Tibial artery (tissue), 4 donors: ENCODE measurements around the gene ZNF469.

Experiments used
- DNase-seq, 2 donors: peaks; one replicate each; pipeline ENCODE4 v3.0.0-alpha.2; 2019
- H3K27ac ChIP-seq, 2 donors: fragments of 200-600 bp; sonication (generic) in 1 of 2; 1 replicate in 1 of 2; 2 replicates in 1 of 2; pipeline ENCODE4 v1.5.1; 2018 to 2019; ENCODE audit warnings: mild to moderate bottlenecking in 1 of 2
- H3K27me3 ChIP-seq, 2 donors: fragments of 200-600 bp; sonication (generic) in 1 of 2; one replicate each; pipeline versions ENCODE4 v1.5.1 to v1.6.0; 2016 to 2019
- H3K36me3 ChIP-seq, 3 donors: fragments of 200-600 bp; sonication (generic) in 2 of 3; one replicate each; pipeline ENCODE4 v1.5.1; 2016 to 2019; ENCODE audit warnings: mild to moderate bottlenecking in 2 of 3
- H3K4me1 ChIP-seq, 4 donors: fragments of 200-600 bp; sonication (generic) in 2 of 4; 1 replicate in 3 of 4; 2 replicates in 1 of 4; pipeline ENCODE4 v1.5.1; 2016 to 2019
- H3K4me3 ChIP-seq, 2 donors: fragments of 200-600 bp; sonication (generic) in 1 of 2; 1 replicate in 1 of 2; 2 replicates in 1 of 2; pipeline ENCODE4 v1.5.1; 2018 to 2019; ENCODE audit warnings: mild to moderate bottlenecking in 2 of 2
- H3K9me3 ChIP-seq, 3 donors: fragments of 200-600 bp; sonication (generic) in 1 of 3; one replicate each; pipeline ENCODE4 v1.5.1; 2016 to 2019
- intact Hi-C: fragments of 100-400 bp; cut with DNase I; formaldehyde crosslinking; loops from one replicate; pipeline ENCODE4 v1.15.0; 2023; ENCODE audit warnings: low total_unique reads
- TF ChIP-seq, protein P1 (sequence below), 2 experiments: fragments of 200-600 bp in 1 of 2; fragments of 450-650 bp in 1 of 2; IDR thresholded peaks; one replicate each; pipeline ENCODE4 v1.5.1; 2017 to 2019; ENCODE audit warnings: antibody characterized with exemption in 2 of 2, mild to moderate bottlenecking in 1 of 2, moderate library complexity in 1 of 2

The ZNF469 gene

DNA sequence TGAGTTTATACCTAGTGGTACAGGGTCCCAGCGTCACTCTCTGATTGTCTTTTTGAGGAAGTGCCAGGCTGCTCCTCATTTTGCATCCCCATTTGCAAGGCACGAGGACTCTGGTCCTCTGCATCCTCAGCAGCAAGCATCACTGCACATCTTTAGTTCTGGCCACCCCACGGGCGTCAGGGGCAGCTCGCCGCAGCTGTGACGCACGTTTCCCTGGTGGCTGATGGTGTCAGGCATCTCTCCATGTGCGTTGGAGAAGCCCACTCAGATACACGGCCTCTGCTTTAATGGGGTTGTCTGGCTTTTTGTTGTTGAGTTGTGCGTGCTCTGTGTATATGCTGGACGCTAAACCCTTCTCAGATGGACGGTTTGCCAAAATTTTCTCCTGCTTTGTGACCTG is 45.2 kb upstream of the ZNF469 start:
- intact Hi-C loops = no loop called here
- Histone ChIP-seq H3K27ac (no peak overlapping the region), H3K4me3 (no peak overlapping the region), H3K36me3 (no peaks in the 10 kb centered on the region), H3K9me3 (no peaks in the 10 kb centered on the region), H3K4me1 (peaks cover 4 to 13% (median 8%) of the 10 kb centered on the region in 4 donors), H3K27me3 (peaks cover 0 to 6% of the 10 kb centered on the region in 2 donors)
- TF ChIP-seq, protein P1, sequence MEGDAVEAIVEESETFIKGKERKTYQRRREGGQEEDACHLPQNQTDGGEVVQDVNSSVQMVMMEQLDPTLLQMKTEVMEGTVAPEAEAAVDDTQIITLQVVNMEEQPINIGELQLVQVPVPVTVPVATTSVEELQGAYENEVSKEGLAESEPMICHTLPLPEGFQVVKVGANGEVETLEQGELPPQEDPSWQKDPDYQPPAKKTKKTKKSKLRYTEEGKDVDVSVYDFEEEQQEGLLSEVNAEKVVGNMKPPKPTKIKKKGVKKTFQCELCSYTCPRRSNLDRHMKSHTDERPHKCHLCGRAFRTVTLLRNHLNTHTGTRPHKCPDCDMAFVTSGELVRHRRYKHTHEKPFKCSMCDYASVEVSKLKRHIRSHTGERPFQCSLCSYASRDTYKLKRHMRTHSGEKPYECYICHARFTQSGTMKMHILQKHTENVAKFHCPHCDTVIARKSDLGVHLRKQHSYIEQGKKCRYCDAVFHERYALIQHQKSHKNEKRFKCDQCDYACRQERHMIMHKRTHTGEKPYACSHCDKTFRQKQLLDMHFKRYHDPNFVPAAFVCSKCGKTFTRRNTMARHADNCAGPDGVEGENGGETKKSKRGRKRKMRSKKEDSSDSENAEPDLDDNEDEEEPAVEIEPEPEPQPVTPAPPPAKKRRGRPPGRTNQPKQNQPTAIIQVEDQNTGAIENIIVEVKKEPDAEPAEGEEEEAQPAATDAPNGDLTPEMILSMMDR (IDR thresholded peaks at IDR 0.05) = no peak
- no peak for DNase-seq

DNA sequence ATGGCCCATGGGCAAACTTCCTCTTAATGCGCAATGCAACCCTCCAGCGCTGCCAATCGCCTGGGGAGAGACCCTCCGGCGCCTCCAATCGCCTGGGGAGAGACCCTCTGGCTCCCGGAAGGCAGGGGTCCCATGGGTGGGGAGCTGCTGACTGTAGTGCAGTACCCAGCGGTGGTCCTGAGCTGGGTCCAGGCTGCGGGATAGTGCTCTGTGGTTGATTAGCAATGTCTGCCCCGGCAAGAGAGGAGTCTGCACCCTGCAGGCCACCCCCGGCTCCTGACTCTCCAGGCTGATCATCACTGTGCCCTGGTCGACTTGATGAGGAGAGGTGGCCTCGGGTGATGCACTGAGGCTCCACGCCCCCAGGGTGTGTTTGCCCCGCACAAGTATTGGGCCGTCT is 44.6 kb upstream of the ZNF469 start:
- no peak for DNase-seq
- TF ChIP-seq, protein P1 (IDR thresholded peaks at IDR 0.05) = no peak
- intact Hi-C loops = no loop called here

DNA sequence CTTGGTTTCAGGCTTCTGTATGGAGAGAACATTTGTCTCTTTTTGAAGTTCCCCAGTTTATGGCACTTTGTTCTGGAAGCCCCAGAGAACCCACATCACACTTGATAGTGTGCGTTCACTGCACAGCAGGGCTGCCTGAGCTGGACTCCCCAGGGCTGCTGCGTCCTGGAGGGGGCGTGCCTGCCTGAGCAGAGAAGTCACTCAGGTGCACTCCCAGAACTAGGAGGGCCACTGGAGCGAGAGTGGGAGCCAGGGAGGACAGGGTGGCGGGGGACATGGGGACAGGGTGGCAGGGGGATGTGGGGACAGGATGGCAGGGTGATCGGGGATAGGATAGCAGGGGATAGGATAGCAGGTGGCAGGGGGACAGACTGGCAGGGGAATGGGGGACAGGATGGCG is 43.9 kb upstream of the ZNF469 start:
- DNase-seq = no peak
- intact Hi-C loops = no loop called here
- TF ChIP-seq, protein P1 (IDR thresholded peaks at IDR 0.05) = no peak
- Histone ChIP-seq H3K9me3 (peaks cover 0 to 10% (median 0%) of the 10 kb centered on the region in 3 donors), H3K27me3 (peaks cover 0 to 6% of the 10 kb centered on the region in 2 donors), H3K4me1 (peaks cover 0 to under 1% (median 0%) of the 10 kb centered on the region in 4 donors), H3K27ac (no peak overlapping the region), H3K36me3 (no peaks in the 10 kb centered on the region), H3K4me3 (no peak overlapping the region)

More for the DNA sequence above, 44.6 kb upstream of the ZNF469 start:
- Histone ChIP-seq H3K4me3 (no peak overlapping the region), H3K36me3 (no peaks in the 10 kb centered on the region), H3K27me3 (peaks cover 0 to 6% of the 10 kb centered on the region in 2 donors), H3K4me1 (peaks cover 0 to 7% (median 2%) of the 10 kb centered on the region in 4 donors), H3K27ac (no peak overlapping the region), H3K9me3 (peaks cover 0 to 5% (median 0%) of the 10 kb centered on the region in 3 donors)

DNA sequence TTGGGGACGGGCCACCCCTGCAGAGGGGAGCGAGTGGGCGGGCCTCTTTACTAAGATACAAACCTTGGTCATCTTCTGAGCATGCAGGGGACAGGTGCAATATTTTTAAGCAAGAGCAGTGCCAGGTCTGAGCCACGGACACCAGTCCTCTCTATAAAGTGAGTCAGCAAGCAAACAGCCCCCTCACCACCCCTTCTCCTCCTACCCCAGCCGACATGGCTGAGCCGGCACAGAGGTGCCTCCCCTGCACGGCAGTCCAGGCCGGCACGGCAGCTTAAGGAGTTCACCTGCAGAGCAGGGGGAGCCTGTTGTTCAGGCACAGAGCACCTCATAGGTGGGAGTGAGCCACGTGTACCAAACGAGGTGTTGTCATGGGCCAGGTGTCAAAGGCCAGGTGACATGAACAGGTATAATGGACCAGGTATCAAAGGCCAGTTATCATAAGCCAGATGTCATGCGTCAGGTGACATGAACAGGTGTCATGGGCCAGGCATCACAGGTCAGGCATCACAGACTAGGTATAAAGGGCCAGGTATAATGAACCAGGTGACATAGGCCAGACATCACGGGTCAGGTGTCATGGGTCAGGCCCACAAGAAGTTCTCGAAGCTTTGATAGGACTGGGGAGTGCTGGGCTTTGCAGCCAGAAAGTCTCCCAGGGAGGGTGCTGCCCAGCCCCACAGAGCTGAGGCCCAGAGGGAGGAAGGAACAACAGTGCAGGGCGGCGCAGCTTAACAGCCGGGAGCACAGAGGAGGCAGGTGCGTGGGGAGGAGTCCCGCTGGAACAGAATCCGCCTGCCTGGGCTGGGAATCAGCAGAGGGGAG is 42.6 kb upstream of the ZNF469 start:
- H3K9me3 ChIP-seq = peaks cover 0 to 10% (median 0%) of the 10 kb centered on the region in 3 donors
- peaks cover 0 to 6% of the 10 kb centered on the region in 2 donors for H3K27me3 ChIP-seq
- DNase-seq = no peak
- no peaks in the 10 kb centered on the region for H3K36me3 ChIP-seq
- intact Hi-C loops = no loop called here
- H3K27ac ChIP-seq = no peak overlapping the region
- no peaks in the 10 kb centered on the region for H3K4me1 ChIP-seq
- TF ChIP-seq, protein P1 (IDR thresholded peaks at IDR 0.05) = no peak
- no peak overlapping the region for H3K4me3 ChIP-seq

DNA sequence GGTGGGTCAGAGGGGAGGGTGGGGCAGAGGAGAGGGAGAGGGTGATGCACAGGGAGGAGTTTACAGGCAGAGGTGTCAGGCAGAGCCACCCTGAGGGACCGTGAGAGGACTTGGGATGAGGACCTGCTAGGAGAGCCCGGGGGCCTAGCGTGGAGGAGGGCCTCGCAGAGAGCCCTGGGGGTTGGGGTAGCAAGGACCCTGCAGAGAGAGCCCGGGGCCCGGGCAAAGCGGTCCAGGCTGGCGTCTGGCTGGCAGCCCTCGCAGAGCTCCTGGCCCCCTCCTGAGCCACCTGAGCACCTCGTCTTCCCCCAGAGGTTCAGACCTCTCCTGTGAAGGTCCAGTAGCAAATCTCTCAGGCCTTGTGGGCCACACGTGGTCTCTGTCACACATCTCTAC is 42.0 kb upstream of the ZNF469 start:
- Histone ChIP-seq H3K27ac (no peak overlapping the region), H3K27me3 (peaks cover 0 to 6% of the 10 kb centered on the region in 2 donors), H3K4me1 (no peaks in the 10 kb centered on the region), H3K36me3 (no peaks in the 10 kb centered on the region), H3K4me3 (no peak overlapping the region), H3K9me3 (peaks cover 0 to 10% (median 0%) of the 10 kb centered on the region in 3 donors)
- intact Hi-C loops = no loop called here
- no peak for DNase-seq
- TF ChIP-seq, protein P1 (IDR thresholded peaks at IDR 0.05) = no peak
